Occipital lobe (tissue), 2 donors: ENCODE measurements around the gene CALCOCO1. TPM values are rescaled to one million over a fixed set of nuclear protein-coding genes. Genes with fewer than 3 reads are reported as not detected.
A peak's percentile ranks its signal among the peaks of the same experiment; 100 is the strongest.
"Not testable (repeated sequence)": the region's sequence is repeated elsewhere in the genome, so short reads cannot be mapped to it uniquely, and the experiment has no call there.

ENCODE experiments used
- DNase-seq: peaks from one replicate; lab custom pipeline; 2025; lab: John Stamatoyannopoulos, UW
- total RNA-seq: library from RNA; depleted of rRNA; stranded (reverse); fragments of >200 nt; gene quantifications from one replicate; pipeline ENCODE4 v1.2.3, GENCODE V29; 2014

CALCOCO1 gene
- total RNA-seq, 1 donor from 2014 or later, result 69.7 TPM

DNA sequence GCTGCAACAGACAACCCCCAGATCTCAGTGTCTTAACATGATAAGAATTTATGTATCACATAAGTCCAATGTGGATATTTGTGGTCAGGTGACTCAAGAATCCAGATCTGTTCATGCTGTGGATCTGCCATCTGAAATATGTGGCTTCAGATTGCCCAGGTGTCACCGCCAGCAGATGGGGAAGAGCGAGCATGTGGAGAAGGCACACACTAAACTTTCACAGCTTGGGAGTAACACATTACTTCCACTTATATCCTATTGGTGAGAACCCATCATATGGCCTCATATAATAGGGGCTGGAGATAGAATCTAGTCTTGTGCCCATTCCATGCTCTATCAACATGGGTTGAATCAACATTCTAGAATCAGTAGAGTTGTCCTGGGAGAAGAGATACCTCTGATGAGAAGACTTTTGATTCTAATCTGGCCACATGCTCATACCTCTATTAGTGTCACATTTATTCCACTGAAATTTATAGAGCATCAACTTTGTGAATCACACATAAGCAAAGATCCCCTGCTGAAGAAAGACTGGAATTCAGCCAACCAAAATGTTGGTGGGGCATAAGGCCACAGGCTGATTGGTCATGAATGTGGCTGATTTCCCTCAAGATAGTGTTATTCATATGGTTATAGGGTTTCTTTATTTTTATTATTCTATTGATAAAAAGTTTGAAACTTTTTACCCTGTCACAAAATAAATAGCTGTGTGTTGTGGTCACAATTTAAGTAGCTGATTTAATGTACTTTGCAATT is 6.0 kb upstream of the CALCOCO1 start:
- DNase-seq, result no peak

DNA sequence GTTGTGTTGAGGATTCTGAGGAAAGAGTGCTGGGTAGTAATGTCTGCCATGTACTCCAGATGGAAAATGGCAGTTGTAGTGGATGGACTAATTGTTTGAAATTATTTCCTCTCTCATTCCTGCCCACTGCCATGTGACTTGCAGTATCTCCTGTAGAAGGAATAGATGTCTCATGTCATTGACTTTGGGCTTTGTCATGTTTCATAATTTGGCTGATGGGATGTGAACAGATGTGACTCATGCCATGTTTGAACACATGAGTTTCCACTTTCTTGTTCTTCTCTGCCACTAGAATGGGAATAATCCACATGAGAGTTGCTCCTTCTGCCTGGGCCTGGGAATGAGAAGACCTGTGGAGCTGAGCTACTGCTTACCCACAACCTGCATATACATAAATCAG is 2.4 kb upstream of the CALCOCO1 start:
- no peak for DNase-seq

DNA sequence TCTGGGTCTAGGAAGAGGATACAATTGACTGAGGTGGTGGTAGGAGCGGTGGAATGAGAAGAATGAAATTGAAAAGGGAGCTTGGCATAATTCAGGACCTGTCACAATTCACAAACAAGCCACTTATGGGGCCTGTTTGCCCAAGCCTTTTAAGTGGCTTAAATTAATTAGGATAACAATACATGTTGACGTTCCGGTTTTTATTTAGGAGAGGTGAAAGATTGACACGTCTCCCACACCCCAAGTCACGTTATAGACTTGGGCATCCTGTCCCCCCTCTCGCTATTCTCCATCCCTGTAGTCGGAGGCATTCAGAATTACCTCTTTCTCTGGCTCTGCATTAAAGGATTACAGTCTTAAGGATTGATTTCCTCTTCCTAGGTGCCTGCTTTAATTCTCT is 954 bp upstream of the CALCOCO1 start:
- no peak for DNase-seq

DNA sequence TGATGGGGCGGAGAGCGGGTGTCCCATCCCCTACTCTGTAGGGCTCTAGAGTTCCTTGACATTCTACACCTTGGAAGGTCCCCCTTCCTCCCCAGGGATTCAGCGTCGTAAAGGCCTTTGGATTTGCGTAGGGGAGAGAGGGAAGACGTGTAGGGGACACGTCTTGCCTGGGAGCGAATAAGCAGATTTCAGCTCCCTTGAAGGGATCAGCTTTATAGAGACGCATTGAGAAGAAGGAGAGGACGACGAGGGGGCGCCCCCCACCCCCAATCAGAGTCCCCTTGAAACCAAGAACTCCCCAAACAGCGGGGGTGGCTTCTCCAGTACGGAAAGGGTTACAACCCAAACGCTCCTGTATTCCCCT is 324 bp downstream of the CALCOCO1 start:
- no peak for DNase-seq

DNA sequence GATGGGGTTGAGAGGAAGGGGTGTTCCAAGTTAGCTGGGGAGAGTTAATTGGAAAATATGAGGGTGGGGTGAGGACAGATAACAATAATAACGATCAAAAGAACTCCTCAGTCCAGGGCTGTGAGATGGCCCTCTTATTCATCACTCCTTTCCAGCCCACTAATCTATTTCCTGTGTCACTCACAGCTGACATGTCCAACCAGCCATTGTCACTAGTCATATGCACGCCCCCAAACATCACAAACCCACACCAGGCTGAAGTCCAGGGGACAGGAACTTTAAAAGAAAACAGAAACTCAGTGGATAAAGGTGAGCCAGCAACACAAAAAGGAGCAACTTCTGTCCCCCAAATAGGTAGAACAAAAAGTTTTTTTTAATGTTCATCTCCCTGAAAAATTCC is 911 bp downstream of the CALCOCO1 start:
- no peak for DNase-seq

DNA sequence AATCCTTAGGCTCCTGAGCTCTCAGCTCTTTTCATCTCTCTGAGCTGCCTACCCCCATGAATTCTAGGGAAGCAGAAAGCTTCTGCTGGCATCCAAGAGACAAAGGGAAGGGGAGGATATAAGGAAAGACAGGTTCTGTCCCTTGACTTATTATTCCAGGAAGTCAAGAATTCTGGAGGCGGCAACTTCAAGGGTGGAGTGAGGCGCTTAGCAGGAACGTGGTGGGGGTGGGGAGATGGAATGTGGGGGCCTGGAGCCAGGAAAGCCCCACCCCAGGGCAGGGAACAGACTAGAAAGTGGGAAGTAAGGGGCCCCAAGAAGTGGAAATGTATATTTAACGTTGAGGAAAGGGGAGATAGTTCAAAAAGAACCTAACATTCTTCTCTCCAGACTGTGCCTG is 1.4 kb downstream of the CALCOCO1 start:
- DNase-seq, result no peak

DNA sequence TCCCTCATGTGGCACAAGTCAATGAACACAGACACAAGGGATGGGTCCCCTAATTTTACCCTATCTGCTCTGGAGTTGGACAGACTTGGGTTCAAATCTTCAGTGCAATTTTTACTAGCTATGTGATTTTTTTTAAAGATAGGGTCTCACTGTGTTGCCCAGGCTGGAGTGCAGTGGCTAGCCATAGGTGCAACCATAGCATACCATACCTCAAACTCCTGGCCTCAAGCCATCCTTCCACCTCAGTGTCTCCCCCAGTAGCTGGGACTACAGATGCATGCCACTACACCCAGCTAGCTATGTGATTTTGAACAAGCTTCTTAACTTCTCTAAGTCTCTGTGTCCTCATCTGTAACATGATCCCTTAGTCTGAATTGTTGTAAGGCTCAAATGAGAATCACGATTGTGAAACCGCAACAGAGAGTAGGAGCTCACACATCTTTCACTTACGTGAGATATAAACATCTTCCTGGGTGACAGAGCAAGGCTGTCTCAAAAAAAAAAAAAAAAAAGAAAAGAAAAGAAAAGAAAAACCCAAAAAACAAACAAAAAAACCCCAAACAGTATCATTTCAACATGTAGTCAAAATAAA is 4.7 kb downstream of the CALCOCO1 start:
- no peak for DNase-seq

DNA sequence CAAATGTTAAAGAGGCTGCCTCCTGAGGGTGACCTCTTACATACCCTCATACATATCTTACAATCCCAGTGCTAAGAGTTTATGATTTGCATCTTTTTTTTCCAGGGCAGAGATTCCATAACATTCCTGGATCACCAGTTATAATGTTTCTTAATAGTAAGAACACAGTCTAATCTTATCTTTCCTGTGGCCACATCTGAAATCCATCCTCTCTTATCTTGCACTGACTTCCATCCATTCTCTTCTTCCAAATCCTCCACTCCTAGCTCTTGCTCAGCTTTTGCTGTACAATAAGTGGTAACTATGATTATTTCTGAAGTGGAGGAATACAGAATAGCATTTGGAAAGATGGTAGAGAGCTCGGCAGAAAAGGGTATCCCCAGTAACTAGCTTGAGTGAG is 6.3 kb downstream of the CALCOCO1 start:
- DNase-seq, result no peak

DNA sequence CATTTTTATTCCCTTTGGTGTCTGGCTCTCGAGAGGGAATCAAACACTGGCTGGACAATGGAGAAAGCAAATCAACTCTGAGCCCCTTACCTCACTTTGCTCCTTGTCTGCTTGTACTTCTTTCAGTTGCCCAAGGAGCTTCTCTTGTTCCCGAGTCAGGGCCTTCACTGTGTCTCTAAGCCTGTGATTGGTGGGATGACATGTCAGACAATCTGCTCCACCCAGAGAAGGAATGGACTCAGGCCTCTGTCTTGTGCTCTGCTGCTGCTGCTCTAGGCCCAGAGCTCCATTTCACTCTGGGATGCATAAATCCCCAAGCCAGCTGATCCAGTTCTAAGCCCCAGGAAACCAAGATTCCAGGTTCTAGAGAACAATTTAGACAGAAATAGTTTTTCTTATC is 7.6 kb downstream of the CALCOCO1 start:
- DNase-seq, result no peak

DNA sequence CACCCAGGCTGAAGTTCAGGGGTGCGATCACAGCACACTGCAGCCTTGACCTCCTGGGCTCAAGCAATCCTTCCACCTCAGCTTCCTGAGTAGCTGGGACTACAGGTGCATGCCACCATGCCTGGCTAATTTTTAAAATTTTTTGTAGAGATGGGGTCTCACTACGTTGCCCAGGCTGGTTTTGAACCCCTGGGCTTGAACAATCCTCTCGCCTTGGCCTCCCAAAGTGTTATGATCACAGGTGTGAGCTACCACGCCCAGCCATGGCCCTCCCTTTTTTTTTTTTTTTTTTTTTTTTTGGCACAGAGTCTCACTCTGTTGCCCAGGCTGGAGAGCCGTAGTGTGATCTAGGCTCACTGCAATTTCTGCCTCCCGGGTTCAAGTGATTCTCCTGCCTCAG is 8.7 kb downstream of the CALCOCO1 start:
- not testable (repeated sequence) for DNase-seq

DNA sequence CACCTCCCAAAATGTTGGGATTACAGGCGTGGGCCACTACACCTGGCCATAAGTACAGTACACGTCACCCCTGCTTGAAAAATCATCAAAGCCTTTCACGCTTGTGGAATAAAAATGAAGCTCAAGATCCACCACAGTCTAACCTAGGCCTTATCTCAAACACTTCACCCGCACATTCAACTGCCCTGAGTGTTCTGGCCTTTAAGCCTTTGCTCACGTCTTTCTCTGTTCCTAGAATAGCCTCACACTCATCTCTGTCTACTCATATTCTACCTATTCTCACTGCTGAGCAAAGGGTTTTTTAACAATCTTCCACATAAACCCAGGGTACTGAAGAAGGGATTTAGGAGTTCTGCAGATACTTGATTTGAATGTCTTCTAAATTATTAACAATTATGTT is 9.9 kb downstream of the CALCOCO1 start:
- no peak for DNase-seq

GRCh38 chr12:53714004-53714403 is 13.2 kb downstream of the CALCOCO1 start:
- DNase-seq, result no peak

DNA sequence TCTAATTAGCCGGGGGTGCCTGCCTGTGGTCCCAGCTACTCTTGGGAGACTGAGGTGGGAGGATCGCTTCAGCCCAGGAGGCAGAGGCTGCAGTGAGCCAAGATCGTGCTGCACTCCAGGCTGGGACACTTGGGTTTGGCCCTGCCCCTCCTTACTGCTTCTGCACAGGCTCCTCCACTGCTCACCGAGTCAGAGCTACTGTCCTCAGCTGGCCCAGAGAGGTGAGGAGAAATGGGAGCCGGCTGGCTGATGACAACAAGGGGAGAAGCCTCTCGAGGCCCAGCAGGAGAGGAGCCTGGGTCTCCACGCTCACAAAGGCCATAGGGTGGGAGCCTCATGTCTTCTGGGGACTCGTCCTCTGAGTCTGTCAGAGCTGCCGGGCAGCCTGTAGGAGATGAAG is 13.7 kb downstream of the CALCOCO1 start:
- DNase-seq, result no peak

- no peak for DNase-seq
These were observed 15.1 kb downstream of the CALCOCO1 start for GRCh38 chr12:53712059-53712643.

DNA sequence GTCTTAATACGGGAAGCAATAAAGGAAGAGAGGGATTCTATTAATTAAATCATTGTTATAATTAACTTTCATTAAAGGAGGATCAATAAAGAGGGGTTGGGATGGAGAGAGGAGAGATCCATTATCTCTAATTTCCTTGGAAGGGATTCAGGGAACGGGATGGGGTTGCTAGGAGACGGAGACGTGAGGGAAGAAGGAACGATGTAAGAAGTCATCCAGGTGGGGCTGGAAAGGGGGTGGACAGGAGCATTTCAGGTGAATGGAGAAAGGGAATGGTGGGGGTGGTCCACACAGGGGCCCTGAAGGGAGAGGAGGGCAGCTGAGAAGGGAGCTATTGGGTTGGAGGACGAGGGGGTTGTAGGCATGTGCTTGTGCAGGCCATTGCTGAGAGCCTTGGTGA is 17.2 kb downstream of the CALCOCO1 start:
- DNase-seq, result no peak

- DNase-seq, result no peak
These were observed 17.6 kb downstream of the CALCOCO1 start for GRCh38 chr12:53709671-53710070.

DNA sequence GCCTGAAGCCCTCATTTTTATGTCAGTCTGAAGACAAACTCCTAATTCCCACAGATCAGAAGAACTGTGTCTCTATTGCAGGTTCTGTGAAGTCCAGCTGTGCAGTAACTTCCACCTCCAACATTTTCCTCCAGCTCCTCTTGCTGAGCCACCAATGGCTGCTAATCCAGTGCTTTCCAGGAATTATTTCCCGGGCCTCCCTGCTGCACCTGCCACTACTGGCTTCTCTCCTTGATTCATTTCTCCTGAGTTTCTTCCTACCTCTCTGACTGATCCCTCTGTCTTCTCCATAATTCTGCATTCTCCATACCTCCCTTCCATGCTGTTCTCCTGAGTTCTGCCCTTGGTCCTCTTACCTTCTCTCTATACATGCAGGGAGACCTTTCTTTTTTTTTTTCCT is 21.2 kb downstream of the CALCOCO1 start:
- DNase-seq, result no peak

DNA sequence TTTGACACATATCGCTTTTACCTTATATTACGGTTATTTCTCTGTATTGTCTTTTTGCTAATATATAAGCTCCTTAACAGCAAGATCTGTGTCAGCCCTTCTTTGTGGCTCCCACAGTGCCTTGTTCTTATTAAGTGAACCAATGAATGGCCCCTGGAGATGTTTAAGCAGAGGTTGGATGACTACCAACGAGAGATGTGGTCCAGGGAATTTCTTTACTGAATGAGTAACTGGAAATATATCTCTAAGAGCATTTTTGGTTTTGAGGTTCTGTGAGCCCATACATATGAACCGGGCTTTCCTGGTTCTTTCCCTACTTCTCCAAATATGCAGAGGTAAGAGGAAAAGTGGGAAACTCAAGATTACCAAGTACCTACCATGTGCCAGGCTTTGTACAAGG is 23.5 kb downstream of the CALCOCO1 start:
- DNase-seq, result no peak

GRCh38 chr12:53701518-53702264 is 25.6 kb downstream of the CALCOCO1 start:
- DNase-seq, result peak; percentile 71

- DNase-seq, result no peak
These were observed 26.7 kb downstream of the CALCOCO1 start for GRCh38 chr12:53700567-53700966.

GRCh38 chr12:53699678-53700025 is 27.6 kb downstream of the CALCOCO1 start:
- DNase-seq, result no peak

GRCh38 chr12:53698948-53699677 is 28.1 kb downstream of the CALCOCO1 start:
- no peak for DNase-seq
